Measurements from ENCODE around the gene CAMTA1.

GRCh38 chr1:6911974-6912373 lies 126.7 kb downstream of the CAMTA1 start:
- TF ChIP-seq POLR2AphosphoS5 (IDR thresholded peaks at IDR 0.05) (no peak), CTCF (IDR thresholded peaks at IDR 0.05) (no peak)

Measured in stomach (tissue), 4 donors.